Activated T-cell treated with anti-CD3 and anti-CD28 coated beads, Interleukin-2, amount 50 U/mL, for 4 hours (primary cell): ENCODE results near the gene MITF. TPM values are rescaled to one million over a fixed set of nuclear protein-coding genes. Genes with fewer than 3 reads are reported as not detected.
"Not testable (repeated sequence)": the region's sequence is repeated elsewhere in the genome, so short reads cannot be mapped to it uniquely, and the experiment has no call there.

Experiments
- ATAC-seq, 2 donors: fragments of 200-7000 bp; cut with Tn5 transposase; one replicate each; pipeline ENCODE4 v1.10.0; 2021
- DNase-seq: peaks from one replicate; pipeline ENCODE4 v3.0.0-alpha.2; 2020
- H3K27me3 Mint-ChIP-seq: one replicate; pipeline ENCODE4 v1.8.0; 2021; ENCODE audit warnings: low read depth, mixed read lengths
- H3K36me3 Mint-ChIP-seq: one replicate; pipeline ENCODE4 v1.8.0; 2022; ENCODE audit warnings: mixed read lengths; ENCODE audit not compliant: insufficient read depth
- H3K4me1 Mint-ChIP-seq: one replicate; pipeline ENCODE4 v1.8.0; 2021; ENCODE audit warnings: low read depth, mixed read lengths
- H3K4me3 Mint-ChIP-seq: one replicate; pipeline ENCODE4 v1.8.0; 2021; ENCODE audit warnings: mild to moderate bottlenecking, moderate library complexity, mixed read lengths
- H3K9me3 Mint-ChIP-seq: one replicate; pipeline ENCODE4 v1.8.0; 2021; ENCODE audit warnings: mixed read lengths
- total RNA-seq, 3 donors: library from RNA; stranded (reverse); gene quantifications; one replicate each; pipeline ENCODE4 v1.2.1, GENCODE V29; 2021

Gene MITF
- total RNA-seq, 3 donors from 2014 or later = 0.05 TPM; not detected in 2

DNA sequence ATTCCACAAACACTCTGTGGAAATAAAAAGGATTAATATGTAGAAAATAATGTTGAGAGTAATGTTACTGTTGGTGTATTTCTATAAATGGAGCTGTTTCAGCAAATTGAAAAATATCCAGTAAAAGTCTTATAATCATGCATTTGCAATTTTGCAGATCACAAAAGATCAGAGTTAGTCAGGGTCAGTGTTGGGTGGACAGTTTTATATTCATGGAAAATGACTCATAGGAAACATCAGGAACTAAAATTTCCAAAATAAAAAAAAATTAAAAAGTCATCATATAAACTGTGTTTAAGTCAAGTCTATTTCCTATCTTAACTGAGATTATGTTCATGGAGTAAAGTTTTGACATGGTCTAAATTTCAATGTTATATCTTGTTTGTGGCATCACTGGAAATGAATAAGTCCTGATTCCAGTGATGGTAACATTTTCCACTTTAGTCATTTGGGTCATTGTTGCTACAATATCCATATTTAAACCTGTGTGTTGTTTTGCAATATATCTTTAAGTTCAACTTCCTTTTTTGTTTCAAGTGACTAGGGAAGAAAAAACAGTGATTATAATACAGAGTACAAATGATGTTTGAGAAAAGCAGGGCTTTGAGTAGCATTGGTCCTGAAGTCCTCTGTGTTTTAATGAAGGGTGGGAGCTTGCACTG is 37.8 kb downstream of the MITF start:
- H3K4me3 Mint-ChIP-seq = no peak overlapping the region
- no peaks in the 10 kb centered on the region for H3K36me3 Mint-ChIP-seq
- peaks cover 2% of the 10 kb centered on the region for H3K27me3 Mint-ChIP-seq
- H3K9me3 Mint-ChIP-seq = no peaks in the 10 kb centered on the region
- DNase-seq (no peak), ATAC-seq (no peak)
- no peaks in the 10 kb centered on the region for H3K4me1 Mint-ChIP-seq

GRCh38 chr3:69777582-69777967 is 38.3 kb downstream of the MITF start:
- no peaks in the 10 kb centered on the region for H3K36me3 Mint-ChIP-seq
- ATAC-seq (no peak), DNase-seq (no peak)
- peaks cover 2% of the 10 kb centered on the region for H3K27me3 Mint-ChIP-seq
- H3K4me1 Mint-ChIP-seq = no peaks in the 10 kb centered on the region
- H3K9me3 Mint-ChIP-seq = no peaks in the 10 kb centered on the region
- no peak overlapping the region for H3K4me3 Mint-ChIP-seq

GRCh38 chr3:69781593-69781992 is 42.3 kb downstream of the MITF start:
- no peak overlapping the region for H3K4me3 Mint-ChIP-seq
- H3K27me3 Mint-ChIP-seq = peaks cover 2% of the 10 kb centered on the region
- H3K4me1 Mint-ChIP-seq = no peaks in the 10 kb centered on the region
- peaks cover 3% of the 10 kb centered on the region for H3K9me3 Mint-ChIP-seq
- ATAC-seq (no peak), DNase-seq (no peak)
- no peaks in the 10 kb centered on the region for H3K36me3 Mint-ChIP-seq

- Mint-ChIP-seq H3K36me3 (no peaks in the 10 kb centered on the region), H3K9me3 (peaks cover 3% of the 10 kb centered on the region), H3K27me3 (no peaks in the 10 kb centered on the region), H3K4me3 (no peak overlapping the region), H3K4me1 (no peaks in the 10 kb centered on the region)
- ATAC-seq = no peak
- no peak for DNase-seq
Observed at GRCh38 chr3:69784954-69785514, 45.8 kb downstream of the MITF start.

DNA sequence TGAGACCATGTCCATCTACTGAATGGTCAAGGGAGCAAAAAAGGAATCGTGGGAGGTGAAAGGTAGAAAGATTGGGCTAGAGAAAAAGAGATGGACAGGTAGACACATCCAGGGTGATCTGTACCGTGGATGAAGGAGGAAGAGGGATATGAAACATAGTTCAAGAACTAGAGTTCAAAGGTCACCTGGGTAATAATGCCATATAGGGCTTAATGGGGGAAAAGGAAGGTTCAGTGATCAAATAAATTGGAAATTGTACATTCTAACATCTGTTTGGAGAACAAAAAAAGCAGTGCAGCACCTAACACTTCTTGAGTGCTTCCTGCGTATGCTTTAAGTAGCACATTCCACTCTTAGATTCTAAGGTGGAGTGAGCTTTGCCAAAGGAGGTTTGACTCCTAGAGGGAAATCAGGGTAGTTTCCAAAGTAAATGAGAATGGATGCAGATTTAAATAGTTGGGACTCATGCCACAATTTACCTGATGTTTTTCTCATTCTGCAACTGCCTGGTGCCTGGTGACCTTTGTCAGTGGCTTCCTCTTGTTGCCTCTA is 46.6 kb downstream of the MITF start:
- Mint-ChIP-seq H3K4me3 (no peak overlapping the region), H3K9me3 (peaks cover 3% of the 10 kb centered on the region), H3K27me3 (no peaks in the 10 kb centered on the region), H3K4me1 (no peaks in the 10 kb centered on the region), H3K36me3 (no peaks in the 10 kb centered on the region)
- ATAC-seq (no peak), DNase-seq (no peak)

- no peak overlapping the region for H3K4me3 Mint-ChIP-seq
- no peaks in the 10 kb centered on the region for H3K4me1 Mint-ChIP-seq
- no peak for ATAC-seq
- no peak for DNase-seq
- H3K27me3 Mint-ChIP-seq = no peaks in the 10 kb centered on the region
- no peaks in the 10 kb centered on the region for H3K36me3 Mint-ChIP-seq
- H3K9me3 Mint-ChIP-seq = peaks cover 3% of the 10 kb centered on the region
Observed at GRCh38 chr3:69786854-69787253, 47.6 kb downstream of the MITF start.

DNA sequence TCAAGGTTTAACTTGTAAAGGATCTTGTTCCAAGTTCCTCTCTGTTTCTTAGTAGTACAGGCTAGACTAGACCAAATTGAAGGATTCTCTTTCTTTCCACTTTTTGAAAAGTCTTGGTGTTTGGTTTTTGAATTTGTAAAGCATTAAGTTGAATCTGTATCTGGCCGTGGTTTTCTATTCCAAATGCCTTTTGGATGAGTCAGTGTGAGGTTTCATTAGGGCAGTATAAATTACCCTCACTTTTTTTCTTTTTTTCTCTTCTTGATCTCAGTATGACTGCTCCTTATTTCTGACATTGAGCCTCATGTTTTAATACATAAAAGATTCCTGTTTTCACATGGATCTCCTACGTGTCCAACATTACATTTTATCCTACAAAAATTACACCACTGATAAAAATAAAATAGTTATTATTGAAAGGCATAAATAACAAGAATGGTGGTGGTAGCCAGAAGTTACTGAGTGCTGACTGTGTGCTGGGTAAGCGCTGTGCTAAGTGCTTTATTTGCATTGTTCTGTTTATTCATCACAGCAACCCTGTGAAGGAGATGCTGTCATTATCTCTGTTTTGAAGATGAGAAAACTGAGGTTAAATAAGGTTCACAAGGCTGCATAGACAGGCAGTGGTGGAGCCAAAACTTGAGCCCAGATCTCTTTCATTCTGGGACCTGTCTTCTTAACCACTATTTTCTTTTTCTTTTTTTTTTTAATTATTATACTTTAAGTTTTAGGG is 48.3 kb downstream of the MITF start:
- Mint-ChIP-seq H3K4me3 (no peak overlapping the region), H3K27me3 (no peaks in the 10 kb centered on the region), H3K9me3 (peaks cover 3% of the 10 kb centered on the region), H3K36me3 (no peaks in the 10 kb centered on the region), H3K4me1 (no peaks in the 10 kb centered on the region)
- ATAC-seq (no peak), DNase-seq (no peak)

GRCh38 chr3:69791106-69791505 is 51.8 kb downstream of the MITF start:
- no peaks in the 10 kb centered on the region for H3K27me3 Mint-ChIP-seq
- H3K9me3 Mint-ChIP-seq = no peaks in the 10 kb centered on the region
- ATAC-seq = no peak
- H3K4me3 Mint-ChIP-seq = no peak overlapping the region
- no peaks in the 10 kb centered on the region for H3K4me1 Mint-ChIP-seq
- no peaks in the 10 kb centered on the region for H3K36me3 Mint-ChIP-seq
- no peak for DNase-seq

GRCh38 chr3:69791919-69792399 is 52.7 kb downstream of the MITF start:
- ATAC-seq = no peak
- Mint-ChIP-seq H3K36me3 (no peaks in the 10 kb centered on the region), H3K4me3 (no peak overlapping the region), H3K27me3 (no peaks in the 10 kb centered on the region), H3K9me3 (no peaks in the 10 kb centered on the region), H3K4me1 (no peaks in the 10 kb centered on the region)
- DNase-seq = no peak

DNA sequence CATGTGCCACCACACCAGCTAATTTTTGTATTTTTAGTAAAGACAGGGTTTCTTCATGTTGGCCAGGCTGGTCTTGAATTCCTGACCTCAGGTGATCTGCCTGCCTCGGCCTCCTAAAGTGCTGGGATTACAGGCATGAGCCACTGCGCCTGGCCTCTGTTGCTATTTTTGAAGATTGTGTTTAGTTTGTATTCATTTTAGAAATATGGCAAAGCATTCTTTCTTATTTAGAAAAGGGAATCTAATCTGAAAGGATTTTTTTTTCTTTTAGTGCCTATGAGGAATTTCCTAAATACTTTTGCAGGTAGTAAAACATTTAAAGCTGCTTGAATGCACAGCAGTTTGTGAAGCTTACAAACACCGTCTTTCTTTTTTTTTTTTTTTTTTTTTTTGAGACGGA is 56.9 kb downstream of the MITF start:
- not testable (repeated sequence) for H3K9me3 Mint-ChIP-seq, ATAC-seq, DNase-seq, H3K4me1 Mint-ChIP-seq, H3K4me3 Mint-ChIP-seq, H3K27me3 Mint-ChIP-seq, H3K36me3 Mint-ChIP-seq

DNA sequence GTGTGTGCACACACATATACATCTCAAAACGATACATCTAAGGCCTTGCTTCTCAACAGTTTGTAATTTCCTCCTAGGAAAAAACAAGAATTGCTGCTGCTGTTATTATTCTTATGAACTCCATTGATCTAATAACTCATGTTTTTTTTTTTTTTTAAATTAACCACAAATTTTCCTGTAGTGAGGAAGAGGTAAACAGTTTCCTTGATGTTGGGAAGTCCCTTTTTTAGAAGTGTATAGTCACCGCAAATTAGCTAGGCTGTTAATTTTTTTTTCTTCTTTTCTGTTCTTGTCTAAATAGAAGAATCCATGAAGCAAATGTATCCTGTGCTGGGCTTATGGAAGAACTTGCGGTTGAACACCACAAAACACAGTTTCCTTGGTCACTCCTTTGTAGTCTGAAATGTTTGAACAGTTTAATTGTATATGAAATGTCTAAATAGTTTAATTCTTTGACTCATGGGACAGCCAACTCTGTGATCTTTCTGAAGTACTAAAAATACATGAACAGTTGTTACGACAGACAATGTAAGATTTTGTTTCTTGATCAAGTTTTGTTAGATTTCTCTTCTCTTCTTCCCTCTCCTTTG is 64.5 kb downstream of the MITF start:
- DNase-seq (no peak), ATAC-seq (no peak)
- no peaks in the 10 kb centered on the region for H3K27me3 Mint-ChIP-seq
- no peaks in the 10 kb centered on the region for H3K9me3 Mint-ChIP-seq
- H3K4me1 Mint-ChIP-seq = no peaks in the 10 kb centered on the region
- H3K36me3 Mint-ChIP-seq = no peaks in the 10 kb centered on the region
- H3K4me3 Mint-ChIP-seq = no peak overlapping the region

DNA sequence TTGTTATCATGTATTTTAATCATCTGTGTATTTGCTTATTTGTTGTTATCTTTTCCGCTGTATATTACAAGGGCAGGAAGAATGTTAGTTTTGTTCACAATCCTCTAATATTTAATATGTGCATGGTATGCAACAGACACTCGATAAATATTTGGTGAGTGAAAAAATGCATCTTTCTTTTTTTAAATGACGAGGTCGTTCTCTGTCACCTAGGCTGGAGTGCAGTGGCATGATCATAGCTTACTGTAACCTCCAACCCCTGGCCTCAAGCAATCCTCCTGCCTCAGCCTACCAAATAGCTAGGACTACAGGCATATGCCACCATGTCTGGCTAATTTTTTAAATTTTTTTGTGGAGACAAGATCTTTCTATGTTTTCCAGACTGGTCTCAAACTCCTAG is 66.2 kb downstream of the MITF start:
- Mint-ChIP-seq H3K4me1 (no peaks in the 10 kb centered on the region), H3K9me3 (no peaks in the 10 kb centered on the region), H3K4me3 (no peak overlapping the region), H3K27me3 (no peaks in the 10 kb centered on the region), H3K36me3 (no peaks in the 10 kb centered on the region)
- DNase-seq = no peak
- ATAC-seq = no peak

DNA sequence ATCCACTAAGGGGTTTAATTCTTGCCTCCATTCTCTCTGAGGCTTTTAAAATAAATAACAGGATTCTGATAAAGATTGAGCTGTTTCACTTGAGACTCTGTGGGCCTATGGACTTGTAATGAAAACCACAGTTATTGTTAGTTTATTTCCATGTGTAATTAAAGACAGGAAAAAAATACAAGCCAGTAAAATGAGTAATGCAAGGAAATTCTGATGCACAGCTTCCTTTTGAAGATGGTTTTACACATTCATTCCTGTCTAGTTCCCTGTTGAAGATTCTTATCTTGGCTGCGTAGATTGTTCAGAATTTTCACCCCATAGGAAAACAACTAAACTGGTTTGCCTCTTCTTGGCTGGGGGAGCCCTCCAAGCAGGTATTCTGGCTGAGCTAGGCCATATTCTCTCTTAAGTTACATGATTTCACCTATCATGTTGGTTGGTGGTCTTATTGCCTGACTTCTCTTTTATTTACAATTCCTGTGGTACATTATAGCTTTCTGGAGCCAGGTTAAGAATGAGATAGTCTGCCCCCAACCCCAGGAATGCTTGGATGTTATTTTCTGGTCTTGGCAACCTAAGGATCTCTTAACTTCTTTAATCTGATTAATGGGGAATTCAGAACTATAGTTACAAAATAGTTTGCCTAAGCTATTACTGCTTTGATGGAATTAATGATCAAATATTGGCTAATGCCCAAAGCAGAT is 67.6 kb downstream of the MITF start:
- Mint-ChIP-seq H3K4me3 (no peak overlapping the region), H3K36me3 (no peaks in the 10 kb centered on the region), H3K9me3 (no peaks in the 10 kb centered on the region), H3K4me1 (no peaks in the 10 kb centered on the region), H3K27me3 (no peaks in the 10 kb centered on the region)
- ATAC-seq (no peak), DNase-seq (no peak)

DNA sequence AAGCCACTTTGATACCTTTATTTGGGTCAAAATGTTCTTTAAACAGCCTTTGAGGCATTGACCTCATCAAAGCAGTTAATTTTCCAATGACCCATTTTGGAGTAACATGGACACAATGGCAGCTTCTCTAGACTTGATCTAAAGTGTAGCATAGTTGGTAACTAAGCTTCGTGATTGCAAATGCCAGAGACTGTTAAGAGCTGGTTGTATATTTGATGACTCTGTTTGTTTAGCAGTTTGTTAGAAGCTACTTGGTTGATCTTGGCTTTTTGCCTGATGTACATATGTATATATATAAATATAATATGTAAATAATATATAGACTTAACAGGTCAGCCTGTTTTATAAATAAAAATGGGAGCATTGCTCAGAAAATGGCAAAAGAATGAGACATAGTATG is 68.4 kb downstream of the MITF start:
- Mint-ChIP-seq H3K4me1 (no peaks in the 10 kb centered on the region), H3K36me3 (no peaks in the 10 kb centered on the region), H3K4me3 (no peak overlapping the region), H3K27me3 (no peaks in the 10 kb centered on the region), H3K9me3 (no peaks in the 10 kb centered on the region)
- DNase-seq = no peak
- no peak for ATAC-seq
